Measurements from ENCODE around the gene PCSK1. TPM values are rescaled to one million over a fixed set of nuclear protein-coding genes. Genes with fewer than 3 reads are reported as not detected.

The PCSK1 gene
- total RNA-seq, 1 experiment from 2014 or later = not detected

DNA sequence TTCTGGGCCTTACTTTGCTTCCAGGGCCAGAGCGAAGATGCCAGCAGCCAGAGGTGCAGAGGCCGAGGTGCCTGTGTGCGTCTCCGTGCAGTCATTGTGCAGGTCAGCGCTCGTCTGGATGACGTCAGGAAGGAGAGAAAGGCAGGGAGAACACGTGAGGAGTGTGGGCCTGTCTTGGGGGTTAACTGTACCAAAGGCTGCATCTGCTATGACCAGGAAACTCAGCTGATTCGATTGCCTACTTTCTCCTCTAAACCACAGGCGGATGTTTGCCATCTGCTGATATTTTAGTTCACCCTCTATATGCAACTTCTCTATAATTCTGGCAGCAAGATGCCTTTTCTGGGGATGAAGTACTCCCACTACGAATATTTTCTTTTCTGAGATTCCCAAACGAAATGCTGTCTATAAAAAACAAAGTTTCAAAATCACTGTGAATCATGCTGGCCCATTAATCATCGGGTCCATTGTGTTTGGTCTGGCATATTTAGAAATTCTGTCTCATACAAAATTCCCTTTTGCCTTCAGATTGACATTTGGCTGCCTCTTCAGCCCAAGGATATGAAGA, 24.8 kb downstream of the PCSK1 start:
- Histone ChIP-seq H3K79me2 (ENCODE audit: low read depth) (no peaks in the 10 kb centered on the region), H3K27ac (no peak overlapping the region), H3F3A (ENCODE audit: insufficient read depth, low read depth) (no peaks in the 10 kb centered on the region), H3K36me3 (ENCODE audit: low read depth) (no peaks in the 10 kb centered on the region), H3K9me3 (ENCODE audit: insufficient read depth, low read depth) (no peaks in the 10 kb centered on the region), H3K9me2 (ENCODE audit: insufficient read depth) (no peaks in the 10 kb centered on the region), H4K20me1 (ENCODE audit: insufficient read depth) (no peaks in the 10 kb centered on the region), H3K27me3 (ENCODE audit: insufficient read depth, low read depth) (no peaks in the 10 kb centered on the region), H3K4me2 (no peak overlapping the region), H2AFZ (no peak overlapping the region), H3K4me3 (no peak overlapping the region), H3K4me1 (replicated peaks; ENCODE audit: insufficient read depth) (no peaks in the 10 kb centered on the region; the same call in 1 of the 2 replicates)
- BruUV-seq (replicated peaks) = no TSS peak
- no peak for DNase-seq
- intact Hi-C loops (cut with micrococcal nuclease; ENCODE audit: unreplicated experiment) = no loop called here
- POLR2A ChIA-PET (ENCODE audit: unreplicated experiment) = interaction anchor here (0.6 kb wide), 1 partner anchor 98 kb away, joined by 3 read pairs; no protein-coding TSS in a partner anchor
- CTCF ChIA-PET = no interaction called here
- TF ChIP-seq, protein P1, sequence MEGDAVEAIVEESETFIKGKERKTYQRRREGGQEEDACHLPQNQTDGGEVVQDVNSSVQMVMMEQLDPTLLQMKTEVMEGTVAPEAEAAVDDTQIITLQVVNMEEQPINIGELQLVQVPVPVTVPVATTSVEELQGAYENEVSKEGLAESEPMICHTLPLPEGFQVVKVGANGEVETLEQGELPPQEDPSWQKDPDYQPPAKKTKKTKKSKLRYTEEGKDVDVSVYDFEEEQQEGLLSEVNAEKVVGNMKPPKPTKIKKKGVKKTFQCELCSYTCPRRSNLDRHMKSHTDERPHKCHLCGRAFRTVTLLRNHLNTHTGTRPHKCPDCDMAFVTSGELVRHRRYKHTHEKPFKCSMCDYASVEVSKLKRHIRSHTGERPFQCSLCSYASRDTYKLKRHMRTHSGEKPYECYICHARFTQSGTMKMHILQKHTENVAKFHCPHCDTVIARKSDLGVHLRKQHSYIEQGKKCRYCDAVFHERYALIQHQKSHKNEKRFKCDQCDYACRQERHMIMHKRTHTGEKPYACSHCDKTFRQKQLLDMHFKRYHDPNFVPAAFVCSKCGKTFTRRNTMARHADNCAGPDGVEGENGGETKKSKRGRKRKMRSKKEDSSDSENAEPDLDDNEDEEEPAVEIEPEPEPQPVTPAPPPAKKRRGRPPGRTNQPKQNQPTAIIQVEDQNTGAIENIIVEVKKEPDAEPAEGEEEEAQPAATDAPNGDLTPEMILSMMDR (conservative IDR thresholded peaks at IDR 0.05) = no peak

DNA sequence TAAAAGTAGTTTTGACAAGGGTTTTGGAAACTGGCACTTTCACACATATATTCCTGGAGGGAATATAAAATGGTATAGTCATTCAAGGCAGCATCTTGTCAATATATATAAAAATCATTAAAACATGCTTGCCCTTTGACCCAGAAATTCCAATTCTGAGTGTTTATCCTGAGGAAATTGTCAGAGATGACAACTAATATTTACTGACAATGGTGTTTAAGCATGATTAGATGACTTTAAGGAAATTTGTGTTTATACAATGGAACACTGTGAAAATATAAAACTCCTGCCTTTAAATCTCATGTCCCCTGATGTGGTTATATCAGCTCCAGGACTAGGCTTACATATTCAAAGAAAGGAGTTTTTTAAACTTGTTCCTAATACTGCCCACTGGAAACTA, 25.6 kb downstream of the PCSK1 start:
- Histone ChIP-seq H4K20me1 (ENCODE audit: insufficient read depth) (no peaks in the 10 kb centered on the region), H3K9me3 (ENCODE audit: insufficient read depth, low read depth) (no peaks in the 10 kb centered on the region), H3K4me2 (no peak overlapping the region), H3K9me2 (ENCODE audit: insufficient read depth) (no peaks in the 10 kb centered on the region), H3K79me2 (ENCODE audit: low read depth) (no peaks in the 10 kb centered on the region), H2AFZ (no peak overlapping the region), H3K36me3 (ENCODE audit: low read depth) (no peaks in the 10 kb centered on the region), H3K27me3 (ENCODE audit: insufficient read depth, low read depth) (no peaks in the 10 kb centered on the region), H3K27ac (no peak overlapping the region), H3K4me3 (no peak overlapping the region), H3K4me1 (replicated peaks; ENCODE audit: insufficient read depth) (no peaks in the 10 kb centered on the region; the same call in 1 of the 2 replicates), H3F3A (ENCODE audit: insufficient read depth, low read depth) (no peaks in the 10 kb centered on the region)
- ChIA-PET POLR2A (ENCODE audit: unreplicated experiment) (no interaction called here), CTCF (no interaction called here)
- no peak for DNase-seq
- no TSS peak for BruUV-seq (replicated peaks)
- TF ChIP-seq EZH2 (IDR thresholded peaks at IDR 0.05; ENCODE audit: low read depth) = no peak
- TF ChIP-seq, protein P1 (conservative IDR thresholded peaks at IDR 0.05) = no peak
- intact Hi-C loops (cut with micrococcal nuclease; ENCODE audit: unreplicated experiment) = no loop called here

DNA sequence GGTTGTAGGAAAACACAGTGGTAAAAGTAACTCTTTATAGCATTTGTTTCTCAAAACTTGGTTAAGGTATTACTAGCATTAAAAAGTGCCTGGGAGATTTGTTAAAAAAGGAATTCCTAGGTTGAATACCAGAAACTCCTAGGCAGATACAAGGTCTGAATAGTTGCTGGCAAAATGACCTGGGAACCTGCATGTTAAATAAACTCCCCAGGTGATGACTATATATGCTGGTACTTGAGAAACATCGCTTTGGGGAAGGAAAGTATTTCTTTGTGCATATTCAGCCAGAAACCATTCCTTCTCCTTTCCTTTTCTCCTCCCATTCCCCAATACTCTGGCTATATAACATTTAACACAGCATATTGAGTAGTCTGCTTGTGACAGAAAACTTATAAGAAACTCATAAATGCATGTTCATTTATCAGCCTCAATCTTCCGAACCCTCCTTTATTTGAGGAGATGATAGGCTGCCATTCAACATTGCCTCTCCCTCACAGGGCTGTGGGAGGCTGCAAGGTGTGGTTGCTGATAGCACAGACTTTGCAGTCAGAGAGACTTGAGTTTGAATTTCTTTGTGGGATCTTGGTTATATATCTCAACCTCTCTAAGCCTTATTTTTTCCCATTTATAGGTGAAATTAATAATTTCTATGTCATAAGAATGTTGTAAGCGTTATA, 28.7 kb downstream of the PCSK1 start:
- H3K36me3 ChIP-seq (ENCODE audit: low read depth) = no peaks in the 10 kb centered on the region
- no peaks in the 10 kb centered on the region for H3K9me3 ChIP-seq (ENCODE audit: insufficient read depth, low read depth)
- no peak overlapping the region for H3K4me2 ChIP-seq
- H3K9me2 ChIP-seq (ENCODE audit: insufficient read depth) = no peaks in the 10 kb centered on the region
- H4K20me1 ChIP-seq (ENCODE audit: insufficient read depth) = no peaks in the 10 kb centered on the region
- POLR2A ChIA-PET (ENCODE audit: unreplicated experiment) = no interaction called here
- H3K27me3 ChIP-seq (ENCODE audit: insufficient read depth, low read depth) = no peaks in the 10 kb centered on the region
- no peaks in the 10 kb centered on the region; the same call in 1 of the 2 replicates for H3K4me1 ChIP-seq (replicated peaks; ENCODE audit: insufficient read depth)
- DNase-seq = no peak
- BruUV-seq (replicated peaks) = no TSS peak
- H3K4me3 ChIP-seq = no peak overlapping the region
- TF ChIP-seq, protein P1 (conservative IDR thresholded peaks at IDR 0.05) = no peak
- no peak for TF ChIP-seq EZH2 (IDR thresholded peaks at IDR 0.05; ENCODE audit: low read depth)
- no peaks in the 10 kb centered on the region for H3F3A ChIP-seq (ENCODE audit: insufficient read depth, low read depth)
- H2AFZ ChIP-seq = no peak overlapping the region
- intact Hi-C loops (cut with micrococcal nuclease; ENCODE audit: unreplicated experiment) = no loop called here
- no peaks in the 10 kb centered on the region for H3K79me2 ChIP-seq (ENCODE audit: low read depth)
- H3K27ac ChIP-seq = no peak overlapping the region
- CTCF ChIA-PET = no interaction called here

Data from PC-9 (cell line).